H1 (cell line): ENCODE data around the gene LHFPL6.

Experiments
- CTCF ChIP-seq, 3 experiments: IDR thresholded peaks; 1 replicate in 2 of 3; 2 replicates in 1 of 3; pipeline versions ENCODE4 v1.5.1 to v1.6.1; 2011; ENCODE audit warnings: low read length in 3 of 3, mild to moderate bottlenecking in 3 of 3, inconsistent platforms in 2 of 3, low read depth in 1 of 3, moderate library complexity in 1 of 3; ENCODE audit not compliant: insufficient read depth in 1 of 3; ENCODE audit errors: control extremely low read depth in 1 of 3
- POLR2A ChIP-seq, 2 experiments: IDR thresholded peaks; 1 replicate in 1 of 2; 2 replicates in 1 of 2; pipeline ENCODE4 v1.6.1; 2011; ENCODE audit warnings: low read depth in 2 of 2, low read length in 2 of 2, mild to moderate bottlenecking in 2 of 2; ENCODE audit errors: control extremely low read depth in 1 of 2

GRCh38 chr13:39326469-39327171 is 276.4 kb downstream of the LHFPL6 start:
- no peak for TF ChIP-seq CTCF (IDR thresholded peaks at IDR 0.05; ENCODE audit: control extremely low read depth in 1 of 3, insufficient read depth in 1 of 3, low read depth in 1 of 3, low read length in 3 of 3)
- no peak for TF ChIP-seq POLR2A (IDR thresholded peaks at IDR 0.05; ENCODE audit: control extremely low read depth in 1 of 2, low read depth in 2 of 2, low read length in 2 of 2)
